Ishikawa (cell line): ENCODE data around the gene INO80C.

ENCODE experiments used
- CEBPB ChIP-seq: IDR thresholded peaks from 2 replicates; pipeline ENCODE4 v1.6.1; 2012
- CREB1 ChIP-seq: IDR thresholded peaks from 2 replicates; pipeline ENCODE4 v1.6.1; 2012; ENCODE audit warnings: low read depth
- EGR1 ChIP-seq: IDR thresholded peaks from 2 replicates; pipeline ENCODE4 v1.6.1; 2012
- EP300 ChIP-seq: IDR thresholded peaks from 2 replicates; pipeline ENCODE4 v1.6.1; 2012; ENCODE audit warnings: borderline replicate concordance
- FOXM1 ChIP-seq: IDR thresholded peaks from 2 replicates; pipeline ENCODE4 v1.6.1; 2012; ENCODE audit warnings: low read depth, borderline replicate concordance
- NFIC ChIP-seq: IDR thresholded peaks from 2 replicates; pipeline ENCODE4 v1.6.1; 2012
- RAD21 ChIP-seq: IDR thresholded peaks from 2 replicates; pipeline ENCODE4 v1.6.1; 2012; ENCODE audit warnings: low read depth
- TAF1 ChIP-seq: IDR thresholded peaks from 2 replicates; pipeline ENCODE4 v1.6.1; 2012; ENCODE audit warnings: low read depth, mild to moderate bottlenecking
- TCF12 ChIP-seq: IDR thresholded peaks from 2 replicates; pipeline ENCODE4 v1.6.1; 2012; ENCODE audit warnings: low read depth
- TEAD4 ChIP-seq: IDR thresholded peaks from 2 replicates; pipeline ENCODE4 v1.6.1; 2012
- YY1 ChIP-seq: IDR thresholded peaks from 2 replicates; pipeline ENCODE4 v1.6.1; 2012; ENCODE audit warnings: low read depth
- ZBTB7A ChIP-seq: IDR thresholded peaks from 2 replicates; pipeline ENCODE4 v1.6.1; 2012; ENCODE audit warnings: low read depth
- TF ChIP-seq, protein P1 (sequence below): IDR thresholded peaks from 2 replicates; pipeline ENCODE4 v1.6.1; 2012; ENCODE audit warnings: low read depth, mild to moderate bottlenecking
- TF ChIP-seq, protein P2 (sequence below): IDR thresholded peaks from 2 replicates; pipeline ENCODE4 v1.6.1; 2012
- TF ChIP-seq, protein P3 (sequence below): IDR thresholded peaks from 2 replicates; pipeline ENCODE4 v1.6.1; 2012

The INO80C gene

DNA sequence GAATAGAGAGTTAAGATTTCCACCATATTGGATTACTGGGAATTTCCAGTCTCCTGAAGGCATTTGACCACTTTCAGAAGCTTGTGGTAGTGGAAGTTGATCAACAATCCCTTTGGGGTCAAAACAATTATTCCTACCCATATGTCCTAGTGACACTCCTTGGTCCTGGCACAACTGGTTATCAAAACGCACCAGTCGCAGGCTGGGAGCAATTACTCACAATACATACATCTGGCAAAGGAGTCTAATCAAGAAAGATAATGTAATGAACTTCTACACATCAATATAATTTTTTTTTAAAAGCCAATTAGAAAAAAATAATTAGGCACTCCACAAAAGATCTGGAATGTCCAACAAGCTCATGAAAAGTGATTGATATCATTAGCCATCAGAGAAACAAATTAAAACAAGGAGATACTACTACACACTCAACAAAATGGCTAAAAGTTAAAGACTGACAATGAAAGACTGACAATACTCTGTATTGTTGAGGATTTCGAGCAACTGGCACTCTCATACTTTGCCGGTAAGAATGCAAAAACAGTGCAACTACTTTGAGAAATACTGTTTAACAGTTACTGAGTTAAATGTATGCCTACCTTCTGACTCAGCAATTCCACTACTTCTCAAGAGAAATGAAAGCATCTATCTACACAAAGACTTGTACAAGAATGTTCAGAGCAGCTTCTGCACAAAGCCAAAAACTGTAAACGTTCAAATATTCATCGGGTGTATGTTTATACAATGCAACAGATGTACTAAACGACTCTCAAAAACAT lies 2.0 kb downstream of the INO80C start:
- TF ChIP-seq, protein P1, sequence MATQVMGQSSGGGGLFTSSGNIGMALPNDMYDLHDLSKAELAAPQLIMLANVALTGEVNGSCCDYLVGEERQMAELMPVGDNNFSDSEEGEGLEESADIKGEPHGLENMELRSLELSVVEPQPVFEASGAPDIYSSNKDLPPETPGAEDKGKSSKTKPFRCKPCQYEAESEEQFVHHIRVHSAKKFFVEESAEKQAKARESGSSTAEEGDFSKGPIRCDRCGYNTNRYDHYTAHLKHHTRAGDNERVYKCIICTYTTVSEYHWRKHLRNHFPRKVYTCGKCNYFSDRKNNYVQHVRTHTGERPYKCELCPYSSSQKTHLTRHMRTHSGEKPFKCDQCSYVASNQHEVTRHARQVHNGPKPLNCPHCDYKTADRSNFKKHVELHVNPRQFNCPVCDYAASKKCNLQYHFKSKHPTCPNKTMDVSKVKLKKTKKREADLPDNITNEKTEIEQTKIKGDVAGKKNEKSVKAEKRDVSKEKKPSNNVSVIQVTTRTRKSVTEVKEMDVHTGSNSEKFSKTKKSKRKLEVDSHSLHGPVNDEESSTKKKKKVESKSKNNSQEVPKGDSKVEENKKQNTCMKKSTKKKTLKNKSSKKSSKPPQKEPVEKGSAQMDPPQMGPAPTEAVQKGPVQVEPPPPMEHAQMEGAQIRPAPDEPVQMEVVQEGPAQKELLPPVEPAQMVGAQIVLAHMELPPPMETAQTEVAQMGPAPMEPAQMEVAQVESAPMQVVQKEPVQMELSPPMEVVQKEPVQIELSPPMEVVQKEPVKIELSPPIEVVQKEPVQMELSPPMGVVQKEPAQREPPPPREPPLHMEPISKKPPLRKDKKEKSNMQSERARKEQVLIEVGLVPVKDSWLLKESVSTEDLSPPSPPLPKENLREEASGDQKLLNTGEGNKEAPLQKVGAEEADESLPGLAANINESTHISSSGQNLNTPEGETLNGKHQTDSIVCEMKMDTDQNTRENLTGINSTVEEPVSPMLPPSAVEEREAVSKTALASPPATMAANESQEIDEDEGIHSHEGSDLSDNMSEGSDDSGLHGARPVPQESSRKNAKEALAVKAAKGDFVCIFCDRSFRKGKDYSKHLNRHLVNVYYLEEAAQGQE, result no peak
- TF ChIP-seq TEAD4 (no peak), EP300 (no peak), FOXM1 (no peak), ZBTB7A (no peak)
- TF ChIP-seq, protein P2, sequence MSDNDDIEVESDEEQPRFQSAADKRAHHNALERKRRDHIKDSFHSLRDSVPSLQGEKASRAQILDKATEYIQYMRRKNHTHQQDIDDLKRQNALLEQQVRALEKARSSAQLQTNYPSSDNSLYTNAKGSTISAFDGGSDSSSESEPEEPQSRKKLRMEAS, result no peak

DNA sequence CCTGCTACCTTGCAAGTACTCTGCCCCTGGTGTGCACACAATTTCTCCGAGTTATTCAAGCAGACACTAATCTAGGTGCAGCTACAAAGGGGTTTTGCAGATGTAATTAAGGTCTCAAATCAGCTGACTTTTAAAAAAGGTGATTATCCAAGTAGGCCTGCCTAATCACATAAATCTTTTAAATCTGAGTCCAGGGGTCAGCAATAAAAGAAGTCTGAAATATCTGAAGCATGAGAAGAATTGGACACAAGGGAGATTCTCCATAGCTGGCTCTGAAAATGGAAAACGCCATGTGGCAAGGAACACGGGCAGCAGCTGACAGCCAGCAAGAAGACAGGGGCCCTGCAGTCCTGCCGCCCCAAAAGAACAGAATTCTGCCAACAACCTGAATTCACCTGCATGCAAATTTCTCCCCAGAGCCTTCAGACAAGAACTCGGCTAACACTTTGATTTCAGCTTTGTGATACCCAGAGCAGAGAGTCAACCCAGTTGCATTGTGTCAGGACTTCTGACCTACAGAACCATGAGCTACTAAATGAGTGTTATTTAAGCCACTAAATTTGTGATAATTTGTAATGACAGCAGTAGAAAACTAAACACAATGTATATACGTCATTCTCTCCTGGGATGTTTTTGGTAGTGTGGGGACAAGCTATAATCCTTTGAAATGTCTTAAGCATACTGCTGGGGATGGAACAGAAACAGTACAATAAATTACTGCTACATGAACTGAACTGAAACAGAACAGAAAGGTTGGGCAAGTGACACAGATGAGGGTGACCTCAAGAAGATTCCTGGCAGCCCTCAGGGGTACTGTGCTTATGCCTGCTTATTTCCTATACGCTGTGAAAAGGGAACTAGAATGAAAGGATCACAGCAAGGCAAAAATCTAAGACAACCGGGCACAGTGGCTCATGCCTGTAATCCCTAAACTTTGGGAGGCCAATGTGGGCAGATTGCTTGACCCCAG lies 3.2 kb downstream of the INO80C start:
- TF ChIP-seq TAF1 (no peak), RAD21 (no peak), FOXM1 (no peak), TEAD4 (no peak), NFIC (no peak), EP300 (no peak), CREB1 (no peak), EGR1 (no peak), CEBPB (no peak), TCF12 (no peak), YY1 (no peak), ZBTB7A (no peak)
- TF ChIP-seq, protein P3, sequence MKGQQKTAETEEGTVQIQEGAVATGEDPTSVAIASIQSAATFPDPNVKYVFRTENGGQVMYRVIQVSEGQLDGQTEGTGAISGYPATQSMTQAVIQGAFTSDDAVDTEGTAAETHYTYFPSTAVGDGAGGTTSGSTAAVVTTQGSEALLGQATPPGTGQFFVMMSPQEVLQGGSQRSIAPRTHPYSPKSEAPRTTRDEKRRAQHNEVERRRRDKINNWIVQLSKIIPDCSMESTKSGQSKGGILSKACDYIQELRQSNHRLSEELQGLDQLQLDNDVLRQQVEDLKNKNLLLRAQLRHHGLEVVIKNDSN, result no peak
- TF ChIP-seq, protein P1, result no peak
- TF ChIP-seq, protein P2, result no peak

DNA sequence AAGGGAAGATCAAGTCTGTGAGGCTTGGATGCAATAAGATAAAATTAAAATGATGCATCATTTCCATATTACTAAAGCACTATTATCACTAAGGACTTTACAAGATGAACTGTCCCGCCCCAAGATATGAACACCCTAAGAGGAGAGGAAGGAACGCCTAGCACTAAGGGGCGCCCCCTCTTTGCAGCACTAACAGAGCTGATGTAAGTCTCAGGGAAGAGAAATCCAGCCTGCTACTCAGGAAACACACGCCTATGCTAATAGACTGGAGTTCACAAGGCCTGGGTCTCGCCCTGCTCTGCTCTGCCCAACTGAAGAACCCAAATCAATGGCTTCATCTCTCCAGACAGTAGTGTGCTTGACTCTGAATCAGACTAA lies 6.1 kb downstream of the INO80C start:
- TF ChIP-seq, protein P2, result no peak
- TF ChIP-seq TAF1 (no peak), CREB1 (no peak), NFIC (no peak), YY1 (no peak), EP300 (no peak), FOXM1 (no peak), EGR1 (no peak), RAD21 (no peak), TCF12 (no peak), CEBPB (no peak), ZBTB7A (no peak), TEAD4 (no peak)
- TF ChIP-seq, protein P3, result no peak
- TF ChIP-seq, protein P1, result no peak
